Right hindlimb (tissue), 1 donor: Measurements from ENCODE around the gene DHX58.
A peak's percentile ranks its signal among the peaks of the same experiment; 100 is the strongest.

Source experiments
- DNase-seq: peaks from one replicate; pipeline ENCODE4 v3.0.0-alpha.2; 2018

Gene DHX58

GRCh38 chr17:42109086-42109485, 3.4 kb downstream of the DHX58 start:
- no peak for DNase-seq

DNA sequence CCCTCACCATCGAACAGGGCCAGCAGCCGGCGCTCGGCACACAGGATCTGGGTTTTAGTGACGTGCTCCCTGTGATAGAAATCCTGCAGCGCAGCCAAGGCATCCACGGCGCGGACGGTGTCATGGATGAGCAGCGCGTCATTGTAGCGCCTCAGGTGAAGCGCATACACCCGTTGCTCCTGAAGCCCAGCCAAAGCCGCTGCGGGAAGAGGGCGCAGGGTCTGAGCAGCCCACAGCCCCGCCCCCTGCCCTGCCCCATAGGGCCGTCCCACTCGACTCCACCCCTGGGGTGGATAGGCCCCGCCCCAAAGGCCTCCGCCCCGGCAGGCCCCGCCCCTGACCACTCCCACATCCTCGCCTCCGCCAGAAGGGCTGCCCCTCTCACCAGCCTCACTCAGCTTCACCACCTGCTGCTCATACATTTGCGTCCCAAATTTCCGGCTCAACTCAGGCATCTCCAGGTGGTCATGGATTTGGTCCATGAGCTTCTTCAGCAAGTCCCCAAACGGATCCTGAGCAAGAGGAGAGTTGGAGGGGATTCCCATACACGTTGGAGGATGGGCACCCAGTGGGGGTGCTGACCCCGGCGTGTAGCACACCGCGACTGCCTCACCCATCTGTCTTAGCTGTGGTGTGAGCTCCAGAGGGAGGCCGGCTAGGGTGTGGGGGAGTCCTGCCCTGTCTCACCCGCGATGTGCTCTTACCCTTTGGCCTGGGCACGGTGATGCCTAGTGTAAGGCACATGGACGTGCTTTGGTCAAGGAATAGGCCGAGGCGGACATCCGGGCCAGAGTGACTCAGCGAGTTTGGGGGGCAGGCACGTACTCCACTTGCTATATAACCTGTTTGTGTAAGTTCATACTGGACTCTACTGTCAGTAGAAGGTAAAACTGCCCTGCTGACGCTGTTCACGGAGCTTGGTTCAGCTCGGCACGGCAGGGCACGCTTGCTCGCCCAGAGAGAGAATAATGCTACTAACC, 4.6 kb downstream of the DHX58 start:
- peak; percentile 78 for DNase-seq

DNA sequence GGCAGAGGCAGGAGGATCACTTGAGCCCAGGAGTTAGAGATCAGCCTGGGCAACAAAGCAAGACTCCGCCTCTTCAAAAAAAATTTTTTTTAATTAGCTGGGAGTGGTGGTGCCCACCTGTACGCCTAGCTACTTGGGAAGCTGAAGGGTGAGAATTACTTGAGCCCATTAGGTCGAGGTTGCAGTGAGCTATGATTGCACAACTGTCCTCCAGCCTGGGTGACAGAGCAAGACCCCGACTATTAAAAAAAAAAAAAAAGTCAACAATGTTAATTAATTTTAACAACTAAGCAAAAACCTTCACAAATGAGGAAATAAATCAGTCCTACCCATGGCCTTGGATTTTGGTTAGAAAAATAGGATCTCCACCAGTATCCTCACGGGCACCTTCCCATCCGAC, 5.4 kb downstream of the DHX58 start:
- DNase-seq, result no peak

GRCh38 chr17:42106009-42106408, 6.5 kb downstream of the DHX58 start:
- no peak for DNase-seq

- no peak for DNase-seq
These were observed 8.2 kb downstream of the DHX58 start for GRCh38 chr17:42104264-42104663.

DNA sequence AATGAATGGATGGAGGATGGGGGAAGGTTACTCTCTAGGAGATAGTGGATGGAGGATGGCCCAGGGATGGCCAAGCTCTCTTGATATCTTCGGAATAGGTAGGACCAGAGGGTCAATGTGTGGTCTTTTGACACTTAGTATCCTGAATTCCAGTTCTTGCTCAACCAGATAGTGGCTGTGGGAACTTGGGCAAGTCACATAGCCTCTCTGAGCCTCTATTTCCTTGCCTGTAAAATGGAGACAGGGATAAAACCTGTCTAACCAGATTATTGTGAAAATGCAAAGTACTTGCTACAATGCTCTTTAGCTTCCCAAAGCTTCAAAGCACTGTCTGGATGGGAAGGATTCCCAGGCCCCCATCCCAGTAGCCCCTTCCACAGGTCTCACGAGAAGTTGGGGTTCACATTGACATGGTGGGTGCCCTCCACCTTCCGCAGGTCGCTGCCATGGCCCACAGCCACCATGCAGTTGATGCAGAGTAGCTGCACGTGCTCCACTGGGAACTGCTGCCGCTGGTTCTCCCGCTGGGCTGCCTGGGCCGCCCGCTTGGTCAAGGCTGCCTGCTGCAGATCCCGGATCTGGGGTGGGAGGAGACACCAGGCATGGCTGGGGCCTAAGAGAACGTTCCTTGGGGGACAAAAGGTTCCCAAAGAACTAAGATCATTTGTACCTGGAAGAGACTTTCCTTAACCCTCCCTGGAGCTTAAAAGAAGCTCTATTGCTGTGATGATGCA, 9.1 kb downstream of the DHX58 start:
- DNase-seq, result no peak

GRCh38 chr17:42101513-42102292, 10.8 kb downstream of the DHX58 start:
- peak; percentile 78 for DNase-seq

DNA sequence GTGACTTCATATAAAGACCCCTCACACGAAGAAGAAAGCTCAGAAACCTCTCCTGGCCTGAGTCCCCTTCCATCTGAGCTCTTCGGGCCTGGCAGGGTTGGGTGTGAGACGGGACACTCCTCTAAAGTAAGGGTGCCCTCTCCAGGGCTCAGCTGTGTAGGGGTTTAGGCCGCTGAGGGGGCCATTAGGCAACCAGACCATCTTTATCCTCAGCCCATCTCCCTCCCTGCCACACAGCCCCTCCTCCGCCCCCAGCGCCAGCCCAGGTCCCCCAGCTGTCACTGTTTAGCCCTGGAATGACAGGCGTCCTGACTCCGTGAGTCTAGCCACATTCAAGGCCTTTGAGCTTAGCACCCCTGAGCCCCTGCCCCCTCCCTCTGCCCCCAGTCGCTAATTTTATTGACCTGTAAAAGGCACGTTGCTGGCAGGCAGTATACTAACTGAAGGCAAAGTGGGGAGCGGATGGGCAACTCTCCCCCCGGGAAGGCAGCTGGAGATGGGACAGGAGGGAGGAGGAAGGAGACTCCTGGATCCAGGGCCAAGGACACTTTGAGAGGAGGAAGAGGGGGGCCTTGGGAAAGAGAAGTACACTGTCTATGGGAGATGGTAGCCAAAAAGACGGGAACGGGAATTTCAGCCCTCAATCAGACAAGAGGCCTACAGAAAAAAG, 13.6 kb downstream of the DHX58 start:
- no peak for DNase-seq

- DNase-seq, result no peak
These were observed 14.6 kb downstream of the DHX58 start, which contains the start of gene ZNF385C for GRCh38 chr17:42097691-42098631. TSS of gene ZNF385C (minus strand) at chr17:42098473. CDS start at chr17:42063056, 35,417 bp downstream.

- no peak for DNase-seq
These were observed 16.0 kb downstream of the DHX58 start for GRCh38 chr17:42096360-42097111.

DNA sequence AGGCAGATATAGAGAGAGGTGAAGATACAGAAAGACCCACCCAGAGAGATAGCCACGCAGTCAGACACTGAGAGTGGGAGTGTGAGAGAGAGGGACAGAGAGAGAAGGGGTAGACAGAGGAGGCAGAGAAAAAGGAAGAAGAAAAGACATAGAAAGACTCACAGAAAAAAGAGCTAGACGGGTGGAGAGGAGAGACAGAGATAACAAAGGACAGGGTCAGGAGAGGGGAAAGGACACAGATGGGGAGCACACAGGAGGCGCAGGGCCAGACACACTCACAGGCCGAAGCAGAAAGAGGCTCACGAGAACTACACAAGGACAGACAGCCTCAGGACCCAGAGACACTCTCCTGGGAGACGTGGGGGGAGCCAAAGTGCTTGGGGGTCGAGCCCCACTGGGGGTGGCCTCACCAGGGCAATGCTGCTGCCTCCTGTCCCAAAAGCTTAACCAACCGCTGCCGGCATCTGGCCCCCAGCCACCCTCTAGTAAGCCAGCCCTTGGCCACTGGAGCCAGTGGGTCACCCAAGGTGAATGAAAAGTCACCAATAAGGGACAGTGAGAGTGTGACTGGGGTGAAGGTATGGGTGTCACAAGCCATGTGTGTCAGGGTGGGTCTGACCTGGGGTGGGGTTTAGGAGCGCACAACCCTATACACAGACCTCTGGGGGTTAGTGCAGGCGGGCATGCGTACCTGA, 18.0 kb downstream of the DHX58 start:
- DNase-seq, result no peak

- no peak for DNase-seq
These were observed 19.6 kb downstream of the DHX58 start for GRCh38 chr17:42092939-42093338.

DNA sequence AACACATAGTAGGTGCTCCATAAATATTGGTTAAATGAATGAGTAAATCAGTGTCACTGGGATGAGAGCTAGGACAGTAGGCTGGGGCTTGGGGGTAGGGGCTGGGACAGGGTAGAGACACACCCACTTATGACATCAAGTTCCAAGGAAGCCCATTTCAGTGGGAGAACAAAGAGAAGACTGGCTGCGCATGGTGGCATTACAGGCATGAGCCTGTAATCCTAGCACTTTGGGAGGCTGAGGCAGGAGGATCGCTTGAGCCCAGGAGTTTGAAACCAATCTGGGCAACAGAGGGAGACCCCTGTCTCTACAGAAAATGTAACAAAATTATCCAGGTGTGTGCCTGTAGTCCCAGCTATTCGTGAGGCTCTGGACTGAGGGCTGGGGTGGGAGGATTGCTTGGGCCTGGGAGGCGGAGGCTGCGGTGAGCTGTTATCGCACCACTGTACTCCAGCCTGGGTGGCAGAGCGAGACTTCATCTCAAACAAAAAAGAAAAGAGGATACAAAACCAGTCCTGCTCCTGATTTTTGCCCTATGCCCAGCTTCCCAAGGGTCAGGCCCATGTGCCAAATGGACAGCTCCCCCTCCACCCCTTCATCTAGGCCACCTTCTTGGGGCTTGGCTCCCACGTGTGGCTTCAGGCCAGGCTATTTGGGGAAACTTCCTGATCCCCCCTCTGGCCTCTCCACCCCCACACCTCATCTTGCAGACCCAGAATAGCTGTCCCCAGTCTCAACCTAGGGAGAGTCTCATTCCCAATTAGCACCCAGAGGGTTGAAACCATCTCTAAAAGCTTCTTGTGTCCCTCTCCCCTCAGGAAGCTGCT, 21.3 kb downstream of the DHX58 start:
- DNase-seq, result no peak

DNA sequence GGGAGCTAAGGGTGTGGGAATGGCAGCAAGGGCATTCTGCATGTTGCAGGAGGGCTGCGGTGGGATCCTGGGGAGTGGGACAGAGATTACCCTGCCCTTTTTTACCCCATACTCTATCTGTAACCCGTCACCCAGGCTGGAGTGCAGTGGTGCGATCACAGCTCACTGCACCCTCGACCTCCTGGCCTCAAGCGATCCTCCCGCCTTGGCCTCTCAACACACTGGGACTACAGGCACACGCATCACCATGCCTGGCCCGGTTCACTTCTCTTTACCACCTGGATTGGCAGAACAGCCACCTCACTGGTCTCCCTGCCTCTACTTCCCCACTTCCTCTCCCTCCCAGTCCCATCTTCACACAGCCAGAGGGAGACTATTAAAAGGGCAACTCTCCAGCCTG, 23.8 kb downstream of the DHX58 start:
- DNase-seq, result no peak

- DNase-seq, result peak; percentile 61
These were observed 24.5 kb downstream of the DHX58 start for GRCh38 chr17:42087736-42088705.

- no peak for DNase-seq
These were observed 25.3 kb downstream of the DHX58 start for GRCh38 chr17:42087042-42087701.

GRCh38 chr17:42081516-42082129, 30.9 kb downstream of the DHX58 start:
- no peak for DNase-seq
